ENCODE measurements around the gene NEGR1.

DNA sequence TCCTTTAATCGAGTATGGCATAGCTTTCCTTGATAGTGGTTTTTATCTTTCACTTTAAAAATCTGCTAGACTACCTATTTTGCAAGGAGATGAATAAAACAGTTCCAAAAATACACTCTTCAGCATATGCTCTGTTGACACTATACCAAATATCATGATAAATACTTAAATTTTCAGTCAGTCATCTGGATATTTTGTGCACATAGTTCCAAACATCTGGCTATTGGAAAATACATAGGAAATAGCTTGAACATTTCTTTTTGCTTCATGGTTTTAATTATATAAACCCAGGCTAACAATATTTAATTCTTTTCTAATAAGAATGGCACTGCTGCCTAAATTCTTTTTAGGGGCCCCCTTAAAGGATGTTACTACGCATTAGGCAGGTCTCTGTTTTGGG lies 342.1 kb downstream of the NEGR1 start:
- TF ChIP-seq CTCF (IDR thresholded peaks at IDR 0.05) = no peak
- TF ChIP-seq POLR2A (IDR thresholded peaks at IDR 0.05) = no peak

Measured in upper lobe of left lung (tissue), 4 donors.